HEK293T (cell line): Measurements from ENCODE around the gene SARM1.
A peak's percentile ranks its signal among the peaks of the same experiment; 100 is the strongest.

Source experiments
- CTCF ChIA-PET: fragments of 350-600 bp; formaldehyde crosslinking; extraction: SDS; loops from one replicate; lab custom pipeline; 2021; ENCODE audit warnings: antibody characterized with exemption, inconsistent platforms; lab: Yijun Ruan, JAX
- POLR2A ChIA-PET: fragments of 350-600 bp; formaldehyde crosslinking; extraction: SDS; loops from one replicate; lab custom pipeline; 2020; ENCODE audit warnings: antibody characterized with exemption, inconsistent platforms; lab: Yijun Ruan, JAX
- DNase-seq: peaks from one replicate; pipeline ENCODE4 v3.0.0; 2012; ENCODE audit warnings: mixed read lengths; ENCODE audit errors: extremely low spot score
- ARNT ChIP-seq: fragments of 450-650 bp; IDR thresholded peaks from 2 replicates; pipeline ENCODE4 v1.6.1; 2017; ENCODE audit warnings: mild to moderate bottlenecking
- BHLHE40 ChIP-seq: fragments of 450-650 bp; IDR thresholded peaks from 2 replicates; pipeline ENCODE4 v1.6.1; 2016; ENCODE audit warnings: mild to moderate bottlenecking, moderate library complexity, borderline replicate concordance
- CTBP1 ChIP-seq: fragments of 450-650 bp; IDR thresholded peaks from 2 replicates; pipeline ENCODE4 v1.6.1; 2016; ENCODE audit warnings: borderline replicate concordance
- ELF4 ChIP-seq: fragments of 450-650 bp; IDR thresholded peaks from 2 replicates; pipeline ENCODE4 v1.6.1; 2017; ENCODE audit warnings: antibody characterized with exemption
- FOXA1 ChIP-seq: fragments of 450-650 bp; IDR thresholded peaks from 2 replicates; pipeline ENCODE4 v1.6.1; 2016; ENCODE audit warnings: mild to moderate bottlenecking
- FOXK2 ChIP-seq: fragments of 450-650 bp; IDR thresholded peaks from 2 replicates; pipeline ENCODE4 v1.6.1; 2016; ENCODE audit warnings: mild to moderate bottlenecking
- FOXM1 ChIP-seq: fragments of 450-650 bp; IDR thresholded peaks from 2 replicates; pipeline ENCODE4 v1.6.1; 2017; ENCODE audit warnings: mild to moderate bottlenecking, borderline replicate concordance
- HDGF ChIP-seq: fragments of 450-650 bp; IDR thresholded peaks from 2 replicates; pipeline ENCODE4 v1.6.1; 2017; ENCODE audit warnings: antibody characterized with exemption, borderline replicate concordance
- L3MBTL2 ChIP-seq: fragments of 450-650 bp; conservative IDR thresholded peaks from 2 replicates; pipeline ENCODE4 v1.6.1; 2016; ENCODE audit warnings: mild to moderate bottlenecking
- LEF1 ChIP-seq: fragments of 450-650 bp; IDR thresholded peaks from 2 replicates; pipeline ENCODE4 v1.6.1; 2017; ENCODE audit warnings: mild to moderate bottlenecking, borderline replicate concordance
- NFRKB ChIP-seq: fragments of 450-650 bp; IDR thresholded peaks from 2 replicates; pipeline ENCODE4 v1.6.1; 2016; ENCODE audit warnings: mild to moderate bottlenecking, moderate library complexity
- PKNOX1 ChIP-seq: fragments of 450-650 bp; IDR thresholded peaks from 2 replicates; pipeline ENCODE4 v1.6.1; 2016
- SP1 ChIP-seq: fragments of 450-650 bp; IDR thresholded peaks from 2 replicates; pipeline ENCODE4 v1.6.1; 2017
- SUZ12 ChIP-seq: fragments of 450-650 bp; IDR thresholded peaks from 2 replicates; pipeline ENCODE4 v1.6.1; 2016; ENCODE audit warnings: mild to moderate bottlenecking
- TARDBP ChIP-seq: fragments of 450-650 bp; IDR thresholded peaks from 2 replicates; pipeline ENCODE4 v1.6.1; 2016
- ZNF384 ChIP-seq: fragments of 450-650 bp; IDR thresholded peaks from 2 replicates; pipeline ENCODE4 v1.6.1; 2016

Gene SARM1

DNA sequence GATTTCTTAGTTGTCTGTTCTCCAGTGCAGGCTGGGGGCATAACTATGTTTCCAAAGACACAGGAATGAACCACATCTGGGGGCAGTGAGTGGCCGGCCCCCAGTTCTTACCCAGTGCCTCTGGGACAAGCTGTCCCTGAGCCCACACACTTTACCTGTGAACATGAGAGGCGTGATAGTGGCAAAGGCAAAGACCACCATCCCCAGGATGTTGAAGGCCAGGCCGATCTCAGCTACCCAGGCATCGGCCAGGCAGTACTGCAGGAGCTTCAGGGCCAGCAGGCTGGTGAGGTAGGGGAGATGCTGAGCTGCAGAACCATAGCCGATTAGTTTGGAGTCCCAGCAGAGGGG, 32.9 kb downstream of the SARM1 start:
- POLR2A ChIA-PET, result interaction anchor here (0.8 to 2.7 kb wide), 7 partner anchors 9 to 68 kb away, joined by 3 to 22 read pairs (median 7); partner anchors contain the start of genes IFT20, POLDIP2 and TNFAIP1
- TF ChIP-seq BHLHE40 (no peak), PKNOX1 (no peak), ELF4 (no peak), LEF1 (no peak), FOXA1 (no peak), FOXK2 (no peak), TARDBP (no peak), FOXM1 (no peak), HDGF (no peak), L3MBTL2 (no peak), ARNT (no peak), SP1 (no peak), CTBP1 (no peak), SUZ12 (no peak), NFRKB (no peak), ZNF384 (no peak)
- DNase-seq, result no peak
- CTCF ChIA-PET, result interaction anchor here (5.1 kb wide), 1 partner anchor 13 kb away, joined by 45 read pairs; no protein-coding TSS in a partner anchor

DNA sequence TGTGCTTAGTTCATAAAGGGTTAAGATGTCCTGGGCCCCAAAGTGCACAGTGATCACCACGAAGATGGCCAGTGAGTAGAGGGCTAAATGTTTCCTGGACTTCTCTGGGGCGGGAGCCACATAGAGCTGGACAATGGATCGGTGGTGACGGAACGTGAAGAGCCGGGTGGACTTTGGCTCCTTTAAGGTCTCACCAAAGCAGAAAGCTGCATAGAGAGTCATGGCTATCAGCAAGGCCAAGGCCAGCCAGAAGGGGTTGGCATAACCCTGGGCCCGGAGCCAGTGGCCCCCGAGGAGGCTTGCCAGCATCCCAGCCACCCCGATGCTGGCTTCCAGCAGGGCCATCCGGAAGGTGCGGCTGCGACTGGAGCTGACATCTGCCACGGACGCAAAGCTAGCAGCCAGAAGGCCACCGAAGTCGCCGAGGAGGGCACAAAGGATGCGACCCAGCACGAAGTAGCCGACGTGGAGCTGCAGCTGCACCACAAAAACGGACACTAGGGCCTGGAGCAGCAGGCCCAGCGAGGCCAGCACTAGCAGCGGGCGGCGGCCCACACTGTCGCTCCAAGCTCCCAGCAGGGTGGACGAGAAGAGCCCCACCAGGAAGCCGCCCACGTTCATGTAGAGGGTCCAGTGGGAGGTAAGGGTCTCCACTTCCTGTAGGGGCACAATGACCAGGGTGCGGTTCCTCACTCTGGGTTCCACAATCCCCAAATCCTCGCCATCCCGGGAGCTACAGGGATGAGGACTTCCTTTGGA, 33.5 kb downstream of the SARM1 start:
- DNase-seq, result no peak
- ChIA-PET CTCF (interaction anchor here (5.1 kb wide), 1 partner anchor 12 kb away, joined by 45 read pairs; no protein-coding TSS in a partner anchor), POLR2A (interaction anchor here (0.6 to 3.7 kb wide), 15 partner anchors 9 to 166 kb away, joined by 3 to 29 read pairs (median 3); partner anchors contain the start of genes IFT20, PIGS, POLDIP2 and TNFAIP1)
- TF ChIP-seq SP1 (no peak), PKNOX1 (no peak), ARNT (no peak), LEF1 (no peak), TARDBP (no peak), SUZ12 (no peak), FOXA1 (no peak), L3MBTL2 (no peak), CTBP1 (no peak), NFRKB (no peak), BHLHE40 (no peak), FOXK2 (no peak), HDGF (no peak), ELF4 (no peak), ZNF384 (no peak), FOXM1 (no peak)

- ChIA-PET CTCF (interaction anchor here (5.1 kb wide), 1 partner anchor 11 kb away, joined by 45 read pairs; no protein-coding TSS in a partner anchor), POLR2A (interaction anchor here (0.7 to 3.7 kb wide), 17 partner anchors 9 to 165 kb away, joined by 3 to 29 read pairs (median 4); partner anchors contain the start of genes IFT20, PIGS, POLDIP2 and TNFAIP1)
- DNase-seq, result peak; percentile 70
- TF ChIP-seq L3MBTL2 (peak; percentile 38; the same call in 1 of the 2 replicates), HDGF (no peak)
These were observed 34.4 kb downstream of the SARM1 start, which contains the start of gene SLC46A1 for GRCh38 chr17:28405632-28406472. Gene SLC46A1, minus strand, starts transcription at chr17:28406212. Its CDS starts 98 bp downstream, at chr17:28406114.

GRCh38 chr17:28406473-28406814, 35.0 kb downstream of the SARM1 start:
- TF ChIP-seq PKNOX1, result no peak
- no peak for TF ChIP-seq NFRKB
- no peak for TF ChIP-seq FOXM1
- no peak for TF ChIP-seq CTBP1
- no peak for TF ChIP-seq TARDBP
- TF ChIP-seq LEF1, result no peak
- no peak for TF ChIP-seq ELF4
- POLR2A ChIA-PET, result interaction anchor here (0.9 to 3.7 kb wide), 9 partner anchors 8 to 126 kb away, joined by 3 to 29 read pairs (median 8); partner anchors contain the start of genes IFT20, POLDIP2 and TNFAIP1
- DNase-seq, result no peak
- CTCF ChIA-PET, result interaction anchor here (5.1 kb wide), 1 partner anchor 11 kb away, joined by 45 read pairs; no protein-coding TSS in a partner anchor

GRCh38 chr17:28407130-28407973, 35.9 kb downstream of the SARM1 start:
- CTCF ChIA-PET, result interaction anchor here (0.5 to 5.1 kb wide), 6 partner anchors 9 to 163 kb away, joined by 3 to 45 read pairs (median 4); no protein-coding TSS in a partner anchor
- POLR2A ChIA-PET, result interaction anchor here (0.6 to 3.7 kb wide), 11 partner anchors 9 to 237 kb away, joined by 3 to 29 read pairs (median 3); partner anchors contain the start of genes IFT20, POLDIP2 and TNFAIP1
- TF ChIP-seq NFRKB (no peak), FOXK2 (no peak), PKNOX1 (0 out of 2 replicates have a peak, but pooled peaks have one; percentile 40), LEF1 (no peak), ELF4 (no peak), ZNF384 (no peak)
- no peak for DNase-seq
